Sigmoid colon (tissue), 7 donors: ENCODE measurements around the gene PCK2. TPM values are rescaled to one million over a fixed set of nuclear protein-coding genes. Genes with fewer than 3 reads are reported as not detected.

Experiments
- DNase-seq: peaks from one replicate; pipeline ENCODE4 v3.0.0-alpha.2; 2019
- H3K27ac ChIP-seq, 4 donors: fragments of 200-600 bp; sonication (generic); one replicate each; pipeline ENCODE4 v1.5.1; 2016 to 2019; ENCODE audit warnings: mild to moderate bottlenecking in 1 of 4
- H3K27me3 ChIP-seq, 3 donors: fragments of 200-600 bp; sonication (generic); one replicate each; pipeline ENCODE4 v1.5.1; 2019; ENCODE audit warnings: mild to moderate bottlenecking in 1 of 3
- H3K36me3 ChIP-seq, 4 donors: fragments of 200-600 bp; sonication (generic); one replicate each; pipeline ENCODE4 v1.5.1; 2016 to 2019
- H3K4me1 ChIP-seq, 4 donors: fragments of 200-600 bp; sonication (generic); one replicate each; pipeline ENCODE4 v1.5.1; 2017 to 2019
- H3K4me3 ChIP-seq, 4 donors: fragments of 200-600 bp; sonication (generic); one replicate each; pipeline ENCODE4 v1.5.1; 2017 to 2019; ENCODE audit warnings: mild to moderate bottlenecking in 2 of 4, moderate library complexity in 1 of 4
- H3K9me3 ChIP-seq, 4 donors: fragments of 200-600 bp in 3 of 4; sonication (generic) in 3 of 4; one replicate each; pipeline versions ENCODE4 v1.5.1 to v1.6.1; 2013 to 2019
- EP300 ChIP-seq, 4 donors: sonication (generic); formaldehyde crosslinking; IDR thresholded peaks; one replicate each; pipeline ENCODE4 v1.6.1; 2017; ENCODE audit warnings: antibody characterized with exemption in 4 of 4
- POLR2A ChIP-seq, 2 donors: fragments of 450-650 bp; IDR thresholded peaks; one replicate each; pipeline ENCODE4 v1.6.1; 2016; ENCODE audit warnings: antibody characterized with exemption in 2 of 2, mild to moderate bottlenecking in 2 of 2, moderate library complexity in 2 of 2
- POLR2AphosphoS5 ChIP-seq, 4 donors: sonication (generic); formaldehyde crosslinking; IDR thresholded peaks; one replicate each; pipeline ENCODE4 v1.6.1; 2017; ENCODE audit warnings: antibody characterized with exemption in 4 of 4
- WGBS, 2 donors: extraction: QIAGEN DNeasy Blood & Tissue Kit; methylation state at CpG; one replicate each; pipeline ENCODE4 v1.1.7; 2013; 5-methylcytosine and 5-hydroxymethylcytosine counted together
- intact Hi-C: fragments of 100-400 bp; cut with DNase I; formaldehyde crosslinking; loops from one replicate; pipeline ENCODE4 v1.15.1; 2023
- polyA plus RNA-seq, 3 donors: library from polyadenylated mRNA; stranded (reverse); fragments of 200-250 nt; gene quantifications; one replicate each; pipeline ENCODE4 v1.2.3, GENCODE V29; 2013
- total RNA-seq, 4 donors: library from RNA; depleted of rRNA; stranded (reverse); fragments of >200 nt; gene quantifications; one replicate each; pipeline ENCODE4 v1.1.0, GENCODE V29; 2016
- TF ChIP-seq, protein P1 (sequence below), 4 experiments: fragments of 450-650 bp in 3 of 4; fragments of 200-600 bp in 1 of 4; IDR thresholded peaks; one replicate each; pipeline ENCODE4 v1.5.1; 2016 to 2019; ENCODE audit warnings: antibody characterized with exemption in 4 of 4, mild to moderate bottlenecking in 3 of 4, moderate library complexity in 2 of 4
- donor health status: healthy with polysubstance abuse.
- donor health status: Bipolar disorder and iron deficiency.
- donor health status: healthy.

Gene PCK2
- total and polyA plus RNA-seq, 7 donors, result 7.1 to 109 (median 12.2) TPM

DNA sequence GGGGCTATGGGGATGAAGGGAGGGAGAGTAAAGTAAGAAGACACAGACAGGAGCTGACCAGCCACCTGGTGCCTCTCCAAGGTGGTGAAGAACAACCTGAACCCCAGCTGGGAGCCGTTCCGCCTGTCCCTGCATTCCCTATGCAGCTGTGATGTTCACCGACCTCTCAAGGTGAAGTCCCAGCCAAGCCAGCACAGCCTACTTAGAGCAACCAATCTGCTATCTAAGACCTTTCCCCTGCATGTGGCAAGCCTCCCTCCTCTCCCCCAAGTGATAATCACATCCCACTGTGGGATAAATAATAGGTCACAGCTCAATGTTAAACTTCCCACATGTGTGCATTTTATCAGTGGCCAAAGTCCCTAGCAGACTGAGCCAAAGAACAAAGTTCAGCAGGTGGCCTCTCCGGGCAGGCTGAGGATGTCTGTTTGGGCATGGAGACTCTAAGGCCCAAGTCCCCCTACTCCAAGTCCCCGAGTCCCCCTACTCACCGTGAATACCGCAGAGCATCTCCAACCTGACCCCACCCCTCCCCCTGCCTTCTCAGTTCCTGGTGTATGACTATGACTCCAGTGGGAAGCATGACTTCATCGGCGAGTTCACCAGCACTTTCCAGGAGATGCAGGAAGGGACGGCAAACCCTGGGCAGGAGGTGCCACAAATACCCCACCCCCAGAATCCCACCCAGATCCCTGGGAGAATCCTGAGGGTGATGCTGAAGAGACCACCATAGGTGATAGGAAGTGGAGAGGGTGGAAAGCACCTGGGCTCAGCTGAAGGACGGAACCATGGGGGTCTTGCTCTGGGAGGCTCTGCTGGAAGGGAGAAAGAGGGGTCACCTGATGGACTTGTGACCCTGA, 19.3 kb upstream of the PCK2 start:
- intact Hi-C loops, result no loop called here
- WGBS, 2 donors, result 55 to 82% methylated on average over 11 of the region's 11 CpGs
- no peak for DNase-seq
- no peak for TF ChIP-seq POLR2AphosphoS5 (IDR thresholded peaks at IDR 0.05)
- no peak for TF ChIP-seq EP300 (IDR thresholded peaks at IDR 0.05)
- TF ChIP-seq, protein P1, sequence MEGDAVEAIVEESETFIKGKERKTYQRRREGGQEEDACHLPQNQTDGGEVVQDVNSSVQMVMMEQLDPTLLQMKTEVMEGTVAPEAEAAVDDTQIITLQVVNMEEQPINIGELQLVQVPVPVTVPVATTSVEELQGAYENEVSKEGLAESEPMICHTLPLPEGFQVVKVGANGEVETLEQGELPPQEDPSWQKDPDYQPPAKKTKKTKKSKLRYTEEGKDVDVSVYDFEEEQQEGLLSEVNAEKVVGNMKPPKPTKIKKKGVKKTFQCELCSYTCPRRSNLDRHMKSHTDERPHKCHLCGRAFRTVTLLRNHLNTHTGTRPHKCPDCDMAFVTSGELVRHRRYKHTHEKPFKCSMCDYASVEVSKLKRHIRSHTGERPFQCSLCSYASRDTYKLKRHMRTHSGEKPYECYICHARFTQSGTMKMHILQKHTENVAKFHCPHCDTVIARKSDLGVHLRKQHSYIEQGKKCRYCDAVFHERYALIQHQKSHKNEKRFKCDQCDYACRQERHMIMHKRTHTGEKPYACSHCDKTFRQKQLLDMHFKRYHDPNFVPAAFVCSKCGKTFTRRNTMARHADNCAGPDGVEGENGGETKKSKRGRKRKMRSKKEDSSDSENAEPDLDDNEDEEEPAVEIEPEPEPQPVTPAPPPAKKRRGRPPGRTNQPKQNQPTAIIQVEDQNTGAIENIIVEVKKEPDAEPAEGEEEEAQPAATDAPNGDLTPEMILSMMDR (IDR thresholded peaks at IDR 0.05), result no peak
- no peak for TF ChIP-seq POLR2A (IDR thresholded peaks at IDR 0.05)
- no peak overlapping the region for H3K27ac ChIP-seq
- H3K9me3 ChIP-seq, result no peaks in the 10 kb centered on the region
- peaks cover 0 to 18% (median 17%) of the 10 kb centered on the region in 4 donors for H3K4me1 ChIP-seq
- no peaks in the 10 kb centered on the region for H3K36me3 ChIP-seq
- no peak overlapping the region for H3K4me3 ChIP-seq
- H3K27me3 ChIP-seq, result peaks cover 0 to 16% (median 0%) of the 10 kb centered on the region in 3 donors

DNA sequence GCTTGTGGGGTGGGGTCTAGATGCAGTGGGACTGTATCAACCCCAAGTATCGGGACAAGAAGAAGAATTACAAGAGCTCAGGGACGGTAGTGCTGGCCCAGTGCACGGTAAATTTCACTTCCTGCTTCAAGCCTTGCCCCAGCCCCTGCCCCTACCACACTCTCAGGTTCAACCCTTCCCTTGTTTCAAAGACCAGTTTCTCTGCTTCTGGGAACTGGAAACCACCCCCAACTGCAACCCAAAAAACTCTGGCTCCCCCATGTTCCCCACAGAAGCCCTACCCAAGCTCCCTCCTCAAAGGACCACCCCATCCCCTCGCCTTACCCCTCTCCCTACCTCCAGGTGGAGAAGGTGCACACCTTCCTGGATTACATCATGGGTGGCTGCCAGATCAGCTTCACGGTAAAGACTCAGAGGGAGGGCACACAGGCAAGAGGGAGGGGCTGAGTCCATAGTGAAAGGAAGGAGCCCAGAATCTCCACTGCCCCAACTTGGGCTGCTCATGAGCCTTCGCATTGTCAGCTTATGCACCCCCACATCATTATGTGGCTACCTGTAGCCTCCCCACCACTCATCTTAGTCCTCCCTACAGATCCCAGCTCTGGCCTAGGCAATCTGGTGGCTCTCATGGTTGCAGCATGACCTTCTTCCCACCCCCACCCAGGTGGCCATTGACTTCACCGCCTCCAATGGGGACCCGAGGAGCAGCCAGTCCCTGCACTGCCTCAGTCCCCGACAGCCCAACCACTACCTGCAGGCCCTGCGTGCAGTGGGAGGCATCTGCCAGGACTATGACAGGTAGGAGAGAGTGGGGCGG, 18.4 kb upstream of the PCK2 start:
- 64 to 69% methylated on average over 11 of the region's 11 CpGs for WGBS, 2 donors
- intact Hi-C loops, result no loop called here
- Histone ChIP-seq H3K36me3 (no peaks in the 10 kb centered on the region), H3K9me3 (no peaks in the 10 kb centered on the region), H3K27me3 (peaks cover 0 to 16% (median 0%) of the 10 kb centered on the region in 3 donors), H3K27ac (no peak overlapping the region), H3K4me3 (no peak overlapping the region), H3K4me1 (peaks cover 0 to 19% (median 17%) of the 10 kb centered on the region in 4 donors)
- no peak for TF ChIP-seq POLR2AphosphoS5 (IDR thresholded peaks at IDR 0.05)
- TF ChIP-seq EP300 (IDR thresholded peaks at IDR 0.05), result no peak
- TF ChIP-seq, protein P1 (IDR thresholded peaks at IDR 0.05), result no peak
- DNase-seq, result no peak

DNA sequence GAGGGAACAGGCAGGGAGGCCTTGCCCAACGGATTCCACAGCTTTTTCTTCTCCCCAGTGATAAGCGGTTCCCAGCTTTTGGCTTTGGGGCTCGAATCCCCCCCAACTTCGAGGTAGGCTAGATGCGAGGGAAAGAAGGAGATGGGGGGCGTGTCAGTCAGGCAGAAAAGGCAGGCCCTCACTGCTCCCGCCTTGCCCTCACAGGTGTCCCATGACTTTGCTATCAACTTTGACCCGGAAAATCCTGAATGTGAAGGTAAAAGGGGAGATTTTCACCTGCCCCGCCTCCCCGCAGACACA, 17.9 kb upstream of the PCK2 start:
- no peak for DNase-seq
- WGBS, 2 donors, result 88 to 91% methylated on average over 10 of the region's 10 CpGs
- intact Hi-C loops, result no loop called here
- Histone ChIP-seq H3K36me3 (no peaks in the 10 kb centered on the region), H3K4me3 (no peak overlapping the region), H3K4me1 (peaks cover 0 to 23% (median 15%) of the 10 kb centered on the region in 4 donors), H3K27me3 (peaks cover 0 to 16% (median 0%) of the 10 kb centered on the region in 3 donors), H3K27ac (no peak overlapping the region), H3K9me3 (no peaks in the 10 kb centered on the region)
- TF ChIP-seq EP300 (IDR thresholded peaks at IDR 0.05) (no peak), POLR2A (IDR thresholded peaks at IDR 0.05) (no peak), POLR2AphosphoS5 (IDR thresholded peaks at IDR 0.05) (no peak)
- TF ChIP-seq, protein P1 (IDR thresholded peaks at IDR 0.05), result no peak

DNA sequence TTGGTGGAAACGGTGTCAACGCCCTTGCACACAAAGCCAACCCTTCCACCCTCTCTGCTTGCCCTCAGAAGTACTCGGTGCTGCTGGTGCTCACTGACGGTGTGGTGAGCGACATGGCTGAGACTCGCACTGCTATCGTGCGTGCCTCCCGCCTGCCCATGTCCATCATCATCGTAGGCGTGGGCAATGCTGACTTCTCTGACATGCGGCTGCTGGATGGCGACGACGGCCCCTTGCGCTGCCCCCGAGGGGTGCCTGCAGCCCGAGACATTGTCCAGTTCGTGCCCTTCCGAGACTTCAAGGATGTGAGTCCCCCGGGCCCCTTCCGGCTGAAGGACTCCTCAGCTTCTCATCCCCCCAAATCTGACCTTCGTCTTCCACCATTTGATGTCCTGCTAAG, 17.0 kb upstream of the PCK2 start:
- Histone ChIP-seq H3K9me3 (no peaks in the 10 kb centered on the region), H3K4me3 (no peak overlapping the region), H3K4me1 (peaks cover 0 to 20% (median 9%) of the 10 kb centered on the region in 4 donors), H3K27me3 (peaks cover 0 to 16% (median 0%) of the 10 kb centered on the region in 3 donors), H3K36me3 (no peaks in the 10 kb centered on the region), H3K27ac (no peak overlapping the region)
- no peak for DNase-seq
- intact Hi-C loops, result no loop called here
- TF ChIP-seq, protein P1 (IDR thresholded peaks at IDR 0.05), result no peak
- WGBS, 2 donors, result 95% methylated on average over 23 of the region's 23 CpGs
